Activated T-helper 9 cell treated with anti-CD3 and anti-CD28 coated beads, Interleukin-2, amount 50 U/mL, for 16 hours (primary cell): Measurements from ENCODE around the gene TACC2.
"Not testable (repeated sequence)": the region's sequence is repeated elsewhere in the genome, so short reads cannot be mapped to it uniquely, and the experiment has no call there.

Experiments
- DNase-seq: peaks from one replicate; pipeline ENCODE4 v3.0.0-alpha.2; 2020; ENCODE audit warnings: low read depth

TACC2 gene

GRCh38 chr10:121988361-121989324, at the start of gene TACC2:
Gene TACC2, plus strand, starts transcription at chr10:121989163. Its CDS starts 32,819 bp downstream, at chr10:122021982.
- no peak for DNase-seq

- no peak for DNase-seq
Observed at GRCh38 chr10:121941532-121941931, 47.4 kb upstream of the TACC2 start.

DNA sequence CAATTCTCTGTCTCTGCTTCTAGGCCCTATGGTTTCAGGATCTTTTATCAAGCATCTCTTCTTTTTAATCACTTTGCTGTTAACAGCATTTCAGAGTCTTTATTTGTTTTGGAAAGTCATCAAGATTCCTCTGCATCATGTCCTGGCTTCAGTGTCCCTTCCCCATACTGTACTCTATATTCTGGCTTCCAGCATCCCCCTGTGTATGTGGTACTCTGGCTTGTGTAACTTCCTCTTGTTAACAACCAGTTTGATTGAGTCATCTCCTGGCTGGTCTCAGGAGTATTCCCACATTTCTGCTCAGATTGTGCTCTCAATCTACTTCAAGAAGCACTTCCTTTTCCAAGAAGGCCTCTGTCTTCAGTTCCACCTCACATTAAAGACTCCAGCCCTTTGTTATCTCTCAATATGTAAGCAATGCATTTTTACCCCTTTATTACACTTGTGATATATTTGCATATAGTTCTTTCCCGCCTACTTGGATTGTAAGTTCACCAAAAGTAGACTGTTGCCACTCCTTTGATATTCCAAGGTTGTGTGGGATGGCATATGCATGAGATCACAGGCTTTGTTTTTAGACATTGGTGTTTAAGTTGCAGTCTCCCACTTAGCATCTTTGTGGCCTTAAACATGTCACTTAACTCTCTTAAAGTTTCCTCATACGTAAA, 46.1 kb upstream of the TACC2 start:
- no peak for DNase-seq

DNA sequence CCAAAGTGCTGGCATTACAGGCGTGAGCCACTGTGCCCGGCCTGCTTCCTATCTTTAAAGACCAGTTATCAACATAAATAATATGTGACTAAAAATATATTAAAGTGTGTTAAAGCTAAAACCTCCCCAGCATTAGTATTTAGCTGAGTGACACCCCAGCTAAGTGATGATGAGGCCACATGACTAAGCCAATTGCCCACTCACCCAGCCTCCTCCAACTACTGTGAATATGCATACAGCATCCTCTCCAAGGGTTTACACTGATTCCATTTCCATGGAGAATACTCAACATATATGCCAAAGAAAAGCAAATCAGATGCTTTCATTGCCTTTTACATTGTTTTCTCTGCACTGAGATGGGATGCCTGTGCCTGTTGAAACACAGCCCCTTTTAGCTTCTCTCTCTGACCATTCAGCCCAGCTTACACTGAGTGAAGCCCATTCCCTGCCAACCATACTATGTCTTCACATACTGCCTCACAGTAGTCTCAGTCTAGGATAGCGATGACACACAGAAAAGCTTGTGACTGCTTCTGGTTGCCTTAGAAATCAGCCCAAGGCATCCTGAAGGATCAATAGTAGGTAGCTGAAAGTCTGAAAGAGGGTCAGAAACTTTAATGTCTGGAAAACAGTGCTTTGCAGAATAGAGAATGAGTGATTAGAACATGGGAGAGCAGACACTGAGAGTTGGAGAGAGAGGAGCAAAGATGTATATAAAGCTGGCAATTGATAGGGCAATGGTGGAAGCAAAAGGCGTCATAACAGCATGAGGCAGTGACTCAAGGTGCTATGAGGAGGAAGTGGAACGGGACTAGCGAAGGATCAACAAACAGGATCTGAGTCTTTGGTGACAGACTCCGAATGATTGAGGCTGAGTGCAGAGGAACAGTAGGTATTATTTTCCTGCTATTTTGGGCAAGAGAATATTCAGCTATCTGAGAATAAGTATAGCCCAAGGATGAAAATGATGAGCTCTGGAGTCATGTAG, 41.3 kb upstream of the TACC2 start:
- DNase-seq, result no peak

DNA sequence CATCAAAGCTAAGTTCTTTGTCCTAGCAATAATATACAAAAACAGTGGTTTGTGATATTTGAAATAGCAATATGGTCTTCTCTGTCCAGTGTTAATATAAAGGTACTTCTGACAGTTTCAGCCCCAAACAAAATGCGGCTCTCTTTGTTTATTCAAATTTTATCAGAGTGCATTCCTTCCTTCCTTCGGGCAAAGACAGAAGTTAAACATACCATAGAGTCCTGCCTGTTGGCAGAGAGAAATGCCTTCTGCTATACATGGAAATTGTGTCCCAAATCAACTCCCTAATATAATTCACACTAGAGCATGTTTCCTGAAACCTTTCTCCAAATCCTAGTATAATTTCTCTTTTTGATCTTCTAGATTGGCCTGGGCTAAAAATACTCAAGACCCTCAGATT, 39.9 kb upstream of the TACC2 start:
- no peak for DNase-seq

DNA sequence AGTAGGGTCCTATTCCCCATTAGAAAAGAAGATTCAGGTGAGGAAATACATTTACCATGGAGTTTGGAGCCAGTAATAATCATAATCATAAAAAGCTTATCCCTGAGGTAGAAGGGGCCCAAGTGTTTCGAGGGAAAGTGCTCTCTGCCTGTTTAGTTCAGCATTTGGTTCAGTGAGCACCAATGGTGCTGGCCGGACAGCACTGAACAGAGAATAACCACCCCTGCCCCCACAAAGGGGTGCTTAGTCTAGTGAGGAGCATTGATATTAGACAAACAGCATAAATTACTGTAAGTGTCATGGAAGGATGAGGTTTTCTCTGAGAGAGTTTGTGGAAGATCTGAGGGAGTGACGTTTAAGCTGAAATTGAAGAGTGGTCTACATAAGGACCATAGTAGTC, 39.5 kb upstream of the TACC2 start:
- DNase-seq, result no peak

GRCh38 chr10:121952226-121952625, 36.7 kb upstream of the TACC2 start:
- no peak for DNase-seq

DNA sequence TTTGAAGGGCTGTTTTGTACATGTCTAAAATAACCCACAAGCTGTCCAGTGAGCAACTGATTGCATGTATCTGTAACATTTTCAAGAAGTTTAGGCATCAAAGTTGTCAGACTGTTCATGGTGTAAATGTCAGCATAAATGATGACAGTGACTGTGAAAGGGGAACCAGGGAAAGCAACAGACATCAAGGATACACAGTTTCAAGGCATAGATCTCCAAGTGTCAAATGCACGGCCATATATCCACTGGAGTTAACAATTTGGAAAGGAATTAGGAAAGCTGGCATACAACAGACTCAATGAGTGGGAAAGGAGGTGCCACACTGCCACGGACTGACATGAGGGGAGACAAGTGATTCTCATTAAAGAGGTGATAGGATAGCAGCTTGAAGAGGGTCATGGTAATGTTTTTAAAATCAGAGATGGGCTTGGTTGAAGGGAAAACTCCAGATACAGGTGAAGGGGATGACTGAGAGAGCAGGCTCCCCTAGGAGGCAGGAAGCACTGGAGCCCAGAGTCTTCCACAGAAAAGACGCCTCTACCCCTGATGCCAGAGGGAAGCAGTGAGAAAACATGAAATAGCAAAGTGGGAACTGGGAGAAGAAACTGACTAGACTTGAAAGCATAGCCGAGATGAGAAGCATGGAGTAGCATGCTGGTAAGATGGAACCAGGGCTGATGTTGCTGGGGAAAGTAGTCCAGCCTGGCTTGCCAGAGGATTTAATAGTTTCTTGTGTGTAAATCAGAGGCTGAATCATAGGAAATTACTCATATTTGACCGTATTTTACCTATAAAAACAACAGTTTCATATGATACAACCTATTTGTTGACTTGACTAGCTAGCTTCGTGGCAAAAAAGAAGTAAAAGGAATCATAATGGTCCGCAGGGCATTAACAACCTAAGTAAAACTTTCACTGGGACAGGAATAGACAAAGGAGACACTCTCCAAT, 32.6 kb upstream of the TACC2 start:
- DNase-seq, result no peak

DNA sequence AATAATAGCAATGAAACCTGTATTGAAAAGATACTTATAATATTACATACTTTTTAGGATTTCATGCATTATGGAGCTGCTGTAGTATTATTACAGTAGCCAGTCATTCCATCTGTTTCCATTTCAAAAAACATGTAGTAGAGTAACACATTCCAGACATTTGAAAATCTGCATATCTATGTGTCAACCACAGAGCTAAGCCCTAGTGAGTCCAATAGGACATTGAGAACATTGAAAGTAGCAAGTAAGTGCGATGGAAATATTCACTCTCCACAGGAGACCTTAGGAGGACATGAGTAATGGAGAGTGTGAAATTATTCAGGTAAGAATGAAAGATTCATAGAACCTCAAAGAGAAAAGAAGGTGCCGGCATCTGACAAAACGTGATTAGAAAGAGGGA, 29.3 kb upstream of the TACC2 start:
- DNase-seq, result no peak

DNA sequence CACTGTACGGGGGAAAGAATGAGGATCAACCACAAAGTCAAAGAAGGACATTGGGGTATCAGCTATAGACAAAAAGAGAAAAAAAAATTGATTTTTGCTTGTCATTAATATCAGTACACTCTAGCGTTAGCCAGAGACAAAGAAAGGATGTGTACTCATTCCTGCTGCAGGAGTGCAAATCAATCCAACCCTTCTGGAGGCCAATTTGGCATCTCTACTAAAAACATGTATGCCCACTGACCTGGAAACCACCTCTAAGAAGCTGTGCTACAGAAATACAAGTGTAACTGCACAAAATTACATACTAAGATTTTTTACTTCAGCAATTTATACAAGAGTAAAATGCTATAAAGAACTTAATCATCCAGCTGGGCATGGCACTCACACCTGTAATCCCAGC, 27.5 kb upstream of the TACC2 start:
- DNase-seq, result no peak

DNA sequence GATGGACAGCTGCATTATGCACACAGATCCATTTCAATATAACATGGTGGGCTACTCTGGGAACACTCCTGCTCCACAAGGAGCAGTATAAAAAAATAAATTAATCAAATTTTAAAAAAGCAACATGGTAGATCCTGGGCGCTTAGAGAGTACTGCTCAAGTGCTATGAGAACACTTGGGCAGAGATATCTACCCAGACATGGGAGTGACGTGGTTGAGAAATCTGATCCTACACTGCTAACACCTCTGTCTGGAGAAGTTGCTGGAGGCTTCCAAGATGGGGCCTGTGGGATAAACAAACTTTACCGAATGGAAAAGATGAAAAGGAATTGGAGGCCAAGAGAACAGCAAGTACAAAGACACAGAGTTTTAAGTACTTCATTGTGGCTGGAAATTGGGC, 23.0 kb upstream of the TACC2 start:
- no peak for DNase-seq

DNA sequence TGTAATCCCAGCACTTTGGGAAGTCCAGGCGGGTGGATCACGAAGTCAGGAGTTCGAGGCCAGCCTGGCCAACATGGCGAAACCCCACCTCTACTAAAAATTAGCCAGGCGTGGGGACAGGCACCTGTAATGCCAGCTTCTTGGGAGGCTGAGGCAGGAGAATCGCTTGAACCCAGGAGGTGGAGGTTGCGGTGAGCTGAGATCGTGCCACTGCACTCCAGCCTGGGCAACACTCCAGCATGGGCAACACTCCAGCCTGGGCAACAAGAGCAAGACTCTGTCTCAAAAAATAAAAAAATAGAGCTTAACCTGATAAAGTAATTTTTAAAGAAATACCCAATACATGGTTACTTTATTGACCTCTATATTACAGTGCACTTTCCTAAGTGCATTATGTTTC, 19.9 kb upstream of the TACC2 start:
- DNase-seq, result not testable (repeated sequence)

GRCh38 chr10:121974019-121974534, 14.9 kb upstream of the TACC2 start:
- DNase-seq, result no peak

GRCh38 chr10:121974535-121975294, 14.2 kb upstream of the TACC2 start, which contains the start of gene NSMCE4A:
Gene NSMCE4A, minus strand, starts transcription at chr10:121975217. Its CDS starts 52 bp downstream, at chr10:121975165.
- peak; percentile 62 for DNase-seq

- DNase-seq, result no peak
Observed at GRCh38 chr10:121975295-121976086, 13.5 kb upstream of the TACC2 start.

- DNase-seq, result no peak
Observed at GRCh38 chr10:121976607-121977006, 12.4 kb upstream of the TACC2 start.

DNA sequence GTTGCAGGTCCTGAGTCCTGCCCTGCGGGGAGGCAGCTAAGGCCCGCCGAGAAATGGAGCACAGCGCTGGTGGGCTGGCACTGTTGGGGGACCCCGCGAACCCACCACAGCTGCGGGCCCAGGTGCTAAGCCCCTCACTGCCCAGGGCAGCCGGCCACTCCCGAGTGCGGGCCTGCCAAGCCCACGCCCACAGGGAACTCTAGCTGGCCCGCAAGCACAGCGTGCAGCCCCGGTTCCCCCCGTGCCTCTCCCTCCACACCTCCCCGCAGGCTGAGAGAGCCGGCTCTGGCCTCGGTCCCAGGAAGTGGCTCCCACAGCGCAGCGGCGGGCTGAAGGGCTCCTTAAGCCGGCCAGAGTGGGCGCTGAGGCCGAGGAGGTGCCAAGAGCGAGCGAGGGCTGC, 10.5 kb upstream of the TACC2 start:
- DNase-seq, result no peak

DNA sequence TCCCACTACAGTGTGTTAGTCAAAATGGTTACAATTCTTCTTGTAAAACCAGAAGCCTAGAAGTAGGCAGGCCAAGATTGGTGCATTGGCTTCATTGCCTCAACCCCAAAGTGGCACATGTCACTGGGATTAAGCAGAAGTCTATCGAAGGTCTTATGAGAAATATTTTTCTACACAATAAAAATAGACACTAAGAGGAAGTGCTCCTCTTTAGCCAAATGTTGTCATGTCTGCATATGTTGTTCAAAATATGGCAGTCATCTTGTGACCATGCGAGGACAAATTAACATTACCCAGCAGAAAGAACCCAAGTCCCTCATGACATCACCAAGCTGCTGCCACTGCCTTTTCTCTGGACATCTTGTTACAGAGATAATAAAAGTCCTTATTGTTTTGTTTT, 7.6 kb upstream of the TACC2 start:
- DNase-seq, result no peak

- DNase-seq, result no peak
Observed at GRCh38 chr10:121983852-121984251, 5.1 kb upstream of the TACC2 start.
